Stimulated activated CD4-positive, alpha-beta T cell treated with anti-CD3 and anti-CD28 coated beads, Interleukin-15, amount 100 ng/mL, for 1 hour (primary cell): Measurements from ENCODE around the gene CDR2.
A peak's percentile ranks its signal among the peaks of the same experiment; 100 is the strongest.
"Not testable (repeated sequence)": the region's sequence is repeated elsewhere in the genome, so short reads cannot be mapped to it uniquely, and the experiment has no call there.

Experiments
- DNase-seq, 2 donors: peaks; one replicate each; pipeline ENCODE4 v3.0.0-alpha.2; 2020; ENCODE audit warnings: low read depth in 1 of 2, low spot score in 1 of 2

CDR2 gene

GRCh38 chr16:22375963-22376640 lies 1.7 kb upstream of the CDR2 start:
- DNase-seq, result no peak

- no peak for DNase-seq
Observed at GRCh38 chr16:22375117-22375962, 921 bp upstream of the CDR2 start.

GRCh38 chr16:22373662-22374310 lies 633 bp downstream of the CDR2 start:
- peak in 1 of 2 donors; percentile 18 for DNase-seq

- no peak for DNase-seq
Observed at GRCh38 chr16:22372882-22373661, 1.3 kb downstream of the CDR2 start.

- no peak for DNase-seq
Observed at GRCh38 chr16:22370038-22370820, 4.2 kb downstream of the CDR2 start.

GRCh38 chr16:22369221-22369811 lies 5.1 kb downstream of the CDR2 start:
- DNase-seq, result no peak

- DNase-seq, result not testable (repeated sequence)
Observed at GRCh38 chr16:22368200-22368826, 6.1 kb downstream of the CDR2 start.

- DNase-seq, result no peak
Observed at GRCh38 chr16:22366889-22367288, 7.5 kb downstream of the CDR2 start.

GRCh38 chr16:22366371-22366770 lies 8.0 kb downstream of the CDR2 start:
- no peak for DNase-seq

GRCh38 chr16:22364241-22364640 lies 10.2 kb downstream of the CDR2 start:
- no peak for DNase-seq

GRCh38 chr16:22360963-22361659 lies 13.3 kb downstream of the CDR2 start:
- DNase-seq, result no peak

GRCh38 chr16:22359679-22360078 lies 14.7 kb downstream of the CDR2 start:
- DNase-seq, result no peak

GRCh38 chr16:22358000-22358399 lies 16.4 kb downstream of the CDR2 start:
- DNase-seq, result no peak

- DNase-seq, result no peak
Observed at GRCh38 chr16:22357635-22357971, 16.8 kb downstream of the CDR2 start.

GRCh38 chr16:22356930-22357634 lies 17.3 kb downstream of the CDR2 start:
- DNase-seq, result no peak

- no peak for DNase-seq
Observed at GRCh38 chr16:22355487-22355908, 18.9 kb downstream of the CDR2 start.

GRCh38 chr16:22353933-22354541 lies 20.4 kb downstream of the CDR2 start:
- DNase-seq, result no peak
